ENCODE measurements around the gene GAP43.

DNA sequence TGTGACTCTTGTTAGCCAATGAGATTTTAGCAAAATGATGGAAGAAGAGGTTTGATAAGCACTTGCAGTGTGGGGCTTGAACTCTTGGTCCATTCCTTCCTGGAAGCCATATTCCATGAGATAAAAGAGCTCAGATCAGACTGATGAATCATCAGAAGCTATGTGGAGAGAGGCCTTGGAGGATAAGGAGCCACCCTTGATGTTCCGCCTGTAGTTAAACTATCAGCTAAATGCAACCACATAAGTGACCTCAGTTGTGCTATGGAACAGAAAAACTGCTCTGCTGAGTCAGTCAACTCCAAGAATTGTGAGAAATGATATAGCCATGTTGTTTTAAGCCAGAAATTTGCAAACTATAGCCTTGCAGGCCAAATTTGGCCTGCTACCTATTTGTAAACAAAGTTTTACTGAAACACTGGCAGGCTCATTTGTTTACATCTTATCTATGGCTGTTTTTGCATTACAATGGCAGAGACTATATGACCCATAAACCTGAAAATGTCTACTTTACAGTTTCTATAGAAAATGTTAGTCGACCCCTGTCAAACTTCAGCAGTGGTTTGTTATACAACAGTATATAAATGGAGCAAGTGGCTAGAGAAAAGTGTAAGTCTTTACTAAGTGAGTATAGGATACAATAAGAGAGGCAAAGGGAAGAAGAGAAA is 27.6 kb upstream of the GAP43 start:
- TF ChIP-seq, protein P1, sequence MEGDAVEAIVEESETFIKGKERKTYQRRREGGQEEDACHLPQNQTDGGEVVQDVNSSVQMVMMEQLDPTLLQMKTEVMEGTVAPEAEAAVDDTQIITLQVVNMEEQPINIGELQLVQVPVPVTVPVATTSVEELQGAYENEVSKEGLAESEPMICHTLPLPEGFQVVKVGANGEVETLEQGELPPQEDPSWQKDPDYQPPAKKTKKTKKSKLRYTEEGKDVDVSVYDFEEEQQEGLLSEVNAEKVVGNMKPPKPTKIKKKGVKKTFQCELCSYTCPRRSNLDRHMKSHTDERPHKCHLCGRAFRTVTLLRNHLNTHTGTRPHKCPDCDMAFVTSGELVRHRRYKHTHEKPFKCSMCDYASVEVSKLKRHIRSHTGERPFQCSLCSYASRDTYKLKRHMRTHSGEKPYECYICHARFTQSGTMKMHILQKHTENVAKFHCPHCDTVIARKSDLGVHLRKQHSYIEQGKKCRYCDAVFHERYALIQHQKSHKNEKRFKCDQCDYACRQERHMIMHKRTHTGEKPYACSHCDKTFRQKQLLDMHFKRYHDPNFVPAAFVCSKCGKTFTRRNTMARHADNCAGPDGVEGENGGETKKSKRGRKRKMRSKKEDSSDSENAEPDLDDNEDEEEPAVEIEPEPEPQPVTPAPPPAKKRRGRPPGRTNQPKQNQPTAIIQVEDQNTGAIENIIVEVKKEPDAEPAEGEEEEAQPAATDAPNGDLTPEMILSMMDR (IDR thresholded peaks at IDR 0.05; ENCODE audit: borderline replicate concordance, extremely low read depth, low read length, poor library complexity, severe bottlenecking): no peak
- no peak for TF ChIP-seq EZH2 (IDR thresholded peaks at IDR 0.05; ENCODE audit: borderline replicate concordance, low read depth, low read length, severe bottlenecking)
